Epithelial cell of esophagus (primary cell): Measurements from ENCODE around the gene PLD5.
A peak's percentile ranks its signal among the peaks of the same experiment; 100 is the strongest.

Source experiments
- DNase-seq: peaks from one replicate; pipeline ENCODE4 v3.0.0; 2010; ENCODE audit warnings: low read depth
- H3K4me3 ChIP-seq: 2 replicates; pipeline ENCODE4 v1.5.1; 2011; ENCODE audit warnings: mild to moderate bottlenecking, low read length, control low read depth
- TF ChIP-seq, protein P1 (sequence below): IDR thresholded peaks from 2 replicates; pipeline ENCODE4 v1.5.1; 2011; ENCODE audit warnings: low read depth, mild to moderate bottlenecking, low read length, control low read depth, inconsistent platforms; ENCODE audit not compliant: insufficient read depth; ENCODE audit errors: missing control alignments

PLD5 gene

DNA sequence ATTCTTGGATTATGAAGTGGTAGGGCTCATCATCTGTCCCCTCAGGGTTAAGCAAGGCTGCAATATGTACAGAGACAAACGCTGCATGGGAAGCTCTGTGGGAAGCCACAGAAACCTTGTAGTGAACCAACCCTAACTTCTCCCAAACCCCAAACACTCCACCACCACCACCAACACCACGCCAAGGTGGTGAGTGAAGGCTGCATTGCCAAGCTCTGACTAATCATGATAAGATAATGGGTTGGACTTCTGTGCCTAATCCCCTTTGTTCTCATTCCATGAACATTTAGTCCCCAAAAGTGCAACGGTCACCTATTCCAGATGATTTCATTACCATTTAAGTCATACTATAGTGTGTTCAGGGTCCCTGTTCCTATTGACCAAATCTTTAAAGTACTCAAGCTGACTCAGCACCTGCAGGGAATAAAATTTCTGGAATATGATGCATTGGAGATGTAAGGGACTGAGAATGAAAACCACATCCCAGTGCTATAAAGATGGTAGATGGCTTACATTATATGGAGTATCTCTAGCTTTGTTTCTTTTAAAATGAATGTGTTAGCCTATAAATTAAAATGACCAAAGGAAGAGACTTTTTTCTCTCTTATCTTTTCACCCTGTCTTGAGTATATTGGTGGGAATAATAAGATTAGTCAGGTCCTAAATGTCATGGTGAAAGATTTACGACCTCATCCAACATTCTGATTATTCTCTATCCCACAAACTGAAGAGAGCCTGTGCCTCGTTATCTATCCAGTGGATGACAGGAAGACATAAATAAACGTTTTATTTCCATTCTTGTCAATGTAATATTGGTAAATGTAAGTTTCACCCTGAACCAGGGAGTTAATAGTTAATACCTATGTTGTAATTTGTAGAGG lies 22.6 kb upstream of the PLD5 start:
- H3K4me3 ChIP-seq: no peak overlapping the region
- TF ChIP-seq, protein P1, sequence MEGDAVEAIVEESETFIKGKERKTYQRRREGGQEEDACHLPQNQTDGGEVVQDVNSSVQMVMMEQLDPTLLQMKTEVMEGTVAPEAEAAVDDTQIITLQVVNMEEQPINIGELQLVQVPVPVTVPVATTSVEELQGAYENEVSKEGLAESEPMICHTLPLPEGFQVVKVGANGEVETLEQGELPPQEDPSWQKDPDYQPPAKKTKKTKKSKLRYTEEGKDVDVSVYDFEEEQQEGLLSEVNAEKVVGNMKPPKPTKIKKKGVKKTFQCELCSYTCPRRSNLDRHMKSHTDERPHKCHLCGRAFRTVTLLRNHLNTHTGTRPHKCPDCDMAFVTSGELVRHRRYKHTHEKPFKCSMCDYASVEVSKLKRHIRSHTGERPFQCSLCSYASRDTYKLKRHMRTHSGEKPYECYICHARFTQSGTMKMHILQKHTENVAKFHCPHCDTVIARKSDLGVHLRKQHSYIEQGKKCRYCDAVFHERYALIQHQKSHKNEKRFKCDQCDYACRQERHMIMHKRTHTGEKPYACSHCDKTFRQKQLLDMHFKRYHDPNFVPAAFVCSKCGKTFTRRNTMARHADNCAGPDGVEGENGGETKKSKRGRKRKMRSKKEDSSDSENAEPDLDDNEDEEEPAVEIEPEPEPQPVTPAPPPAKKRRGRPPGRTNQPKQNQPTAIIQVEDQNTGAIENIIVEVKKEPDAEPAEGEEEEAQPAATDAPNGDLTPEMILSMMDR: no peak
- DNase-seq: no peak

DNA sequence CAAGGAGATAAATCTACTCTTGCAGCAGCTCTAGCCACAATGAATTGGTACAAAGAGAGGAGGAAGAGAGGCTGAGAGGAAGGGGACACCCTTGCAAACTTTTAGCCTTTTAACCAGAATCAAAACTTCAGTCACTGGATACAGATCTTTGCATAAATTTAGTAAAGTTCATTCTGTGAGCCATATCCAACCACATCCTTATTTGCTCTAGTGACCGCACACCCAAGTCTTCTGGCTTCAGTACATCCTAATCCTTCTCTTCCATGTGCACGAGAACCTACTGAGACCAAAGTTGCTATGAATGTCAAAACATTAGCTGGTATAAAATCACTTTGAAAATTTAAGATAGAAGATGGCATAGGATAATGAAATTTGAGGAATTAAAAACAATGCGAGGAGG lies 21.9 kb upstream of the PLD5 start:
- no peak overlapping the region for H3K4me3 ChIP-seq
- TF ChIP-seq, protein P1: no peak
- no peak for DNase-seq

DNA sequence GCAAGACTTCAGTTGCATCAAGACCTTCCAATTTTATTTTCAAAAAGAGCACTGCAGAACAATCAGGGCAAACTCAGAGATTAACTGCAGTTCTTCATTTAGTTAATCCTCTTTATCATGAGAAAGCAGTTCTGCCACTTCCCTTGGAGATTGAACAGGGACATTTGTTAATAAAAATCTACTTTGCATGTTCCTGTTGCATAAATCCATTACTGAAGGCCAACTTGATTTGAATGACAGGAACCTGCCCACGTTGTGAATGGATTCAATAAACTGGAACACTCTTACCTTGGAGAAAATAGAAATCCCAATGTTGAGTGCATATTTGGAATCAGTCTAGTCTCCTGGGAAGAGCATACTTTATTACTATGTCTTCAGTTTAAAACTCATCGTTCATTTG lies 19.6 kb upstream of the PLD5 start:
- TF ChIP-seq, protein P1: no peak
- H3K4me3 ChIP-seq: no peak overlapping the region
- DNase-seq: no peak

- no peak for DNase-seq
- no peak overlapping the region for H3K4me3 ChIP-seq
- TF ChIP-seq, protein P1: no peak
Observed at GRCh38 chr1:242542271-242542670, 17.8 kb upstream of the PLD5 start.

DNA sequence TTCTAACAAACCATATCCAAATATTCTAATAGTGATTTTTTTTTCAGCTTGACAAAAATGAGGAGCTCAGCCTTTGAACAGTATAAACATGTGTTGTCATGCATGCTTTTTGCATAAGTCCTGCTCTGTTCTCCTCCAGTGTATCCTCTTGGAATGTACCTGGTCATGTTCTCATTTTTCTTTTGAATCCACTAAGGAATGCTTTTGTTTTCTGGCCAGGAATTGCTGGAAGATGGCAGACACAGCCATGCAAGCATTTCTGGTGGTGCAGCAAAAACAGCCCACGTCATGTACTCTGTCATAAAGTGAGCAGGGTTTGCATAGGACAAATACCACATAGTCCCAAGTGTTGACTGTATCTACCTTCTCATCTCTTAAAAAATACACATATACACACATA lies 11.5 kb upstream of the PLD5 start:
- TF ChIP-seq, protein P1: no peak
- peak; percentile 50 for DNase-seq
- no peak overlapping the region for H3K4me3 ChIP-seq

- TF ChIP-seq, protein P1: no peak
- DNase-seq: peak; percentile 77
- H3K4me3 ChIP-seq: no peak overlapping the region
Observed at GRCh38 chr1:242534753-242535152, 10.3 kb upstream of the PLD5 start.

- TF ChIP-seq, protein P1: no peak
- H3K4me3 ChIP-seq: no peak overlapping the region
- DNase-seq: peak; percentile 82
Observed at GRCh38 chr1:242530761-242531160, 6.3 kb upstream of the PLD5 start.
